Neuron (in vitro differentiated cells): ENCODE data around the gene GPR108.
"Not testable (repeated sequence)": the region's sequence is repeated elsewhere in the genome, so short reads cannot be mapped to it uniquely, and the experiment has no call there.

Experiments used
- H2AFZ ChIP-seq: one replicate; pipeline ENCODE4 v1.6.1; 2013; ENCODE audit warnings: low read depth, mild to moderate bottlenecking, inconsistent platforms, low read length, moderate library complexity
- H3K27me3 ChIP-seq: one replicate; pipeline ENCODE4 v1.6.1; 2013; ENCODE audit warnings: low read length; ENCODE audit not compliant: insufficient read depth
- H3K36me3 ChIP-seq: one replicate; pipeline ENCODE4 v1.6.1; 2013; ENCODE audit warnings: low read length; ENCODE audit not compliant: insufficient read depth
- H3K4me1 ChIP-seq: one replicate; pipeline ENCODE4 v1.6.1; 2013; ENCODE audit warnings: low read length; ENCODE audit not compliant: insufficient read depth
- H3K4me3 ChIP-seq: 2 replicates; pipeline ENCODE4 v1.5.1; 2013; ENCODE audit warnings: mild to moderate bottlenecking, low read length, moderate library complexity
- H3K9me3 ChIP-seq: one replicate; pipeline ENCODE4 v1.6.1; 2013; ENCODE audit warnings: low read length

GPR108 gene

DNA sequence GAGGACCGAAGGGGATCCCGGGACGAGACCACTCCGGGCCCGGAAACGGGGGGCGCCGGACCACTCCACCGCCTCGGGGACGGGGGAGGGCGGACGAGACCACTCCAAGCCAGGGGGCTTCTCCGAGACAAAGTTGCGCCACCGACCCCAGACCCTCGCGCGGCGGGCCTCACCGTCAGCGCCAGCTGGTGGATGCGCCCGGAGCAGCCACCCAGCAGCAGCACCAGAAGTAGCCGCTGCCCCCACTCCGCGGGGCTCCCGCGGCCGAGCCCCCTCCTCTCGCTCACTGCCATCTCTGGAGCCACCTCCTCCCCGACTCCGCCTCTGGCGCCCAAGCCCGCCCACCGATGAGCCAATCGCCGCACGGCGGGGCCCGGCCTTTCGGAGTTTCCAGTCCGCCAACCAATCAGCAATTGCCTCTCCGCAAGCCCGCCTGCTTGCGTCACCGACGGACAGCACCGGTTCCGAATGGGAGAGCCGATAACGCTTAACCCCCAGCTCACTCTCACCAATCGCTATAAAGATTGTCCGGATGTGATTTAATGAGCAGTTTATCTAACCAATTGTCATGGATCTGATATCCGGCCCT, at the start of gene GPR108:
TSS of gene GPR108 (minus strand) at position 297 of the 589 bp plus-strand sequence. CDS start at position 293, 4 bp downstream.
- H2AFZ ChIP-seq = peak within 1 kb of the TSS; percentile 75
- H3K4me1 ChIP-seq = peaks cover 29% of the 10 kb centered on the region
- H3K9me3 ChIP-seq = no peaks in the 10 kb centered on the region
- H3K4me3 ChIP-seq = peak within 1 kb of the TSS; percentile 82
- no peaks in the 10 kb centered on the region for H3K36me3 ChIP-seq
- H3K27me3 ChIP-seq = no peaks in the 10 kb centered on the region

DNA sequence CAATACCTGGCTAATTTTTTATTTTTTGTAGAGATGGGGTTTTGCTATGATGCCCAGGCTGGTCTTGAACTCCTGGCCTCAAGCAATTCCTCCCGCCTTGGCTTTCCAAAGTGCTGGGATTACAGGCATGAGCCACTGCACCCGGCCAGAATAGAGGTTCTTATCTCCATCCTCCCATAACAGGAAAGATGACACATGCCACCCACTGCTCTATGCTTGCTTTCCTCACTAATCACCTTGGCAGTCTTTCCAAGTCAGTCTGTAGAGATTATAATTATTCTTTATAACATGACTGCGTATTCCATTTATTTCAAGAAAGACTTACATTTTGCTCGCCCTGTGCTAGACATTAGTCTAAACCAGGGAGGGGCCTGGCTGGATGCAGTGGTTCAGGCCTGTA, 41.8 kb upstream of the GPR108 start:
- Histone ChIP-seq H3K4me1 (no peaks in the 10 kb centered on the region), H3K27me3 (no peaks in the 10 kb centered on the region), H3K36me3 (no peaks in the 10 kb centered on the region), H3K4me3 (no peak overlapping the region), H2AFZ (no peak overlapping the region), H3K9me3 (no peaks in the 10 kb centered on the region)

DNA sequence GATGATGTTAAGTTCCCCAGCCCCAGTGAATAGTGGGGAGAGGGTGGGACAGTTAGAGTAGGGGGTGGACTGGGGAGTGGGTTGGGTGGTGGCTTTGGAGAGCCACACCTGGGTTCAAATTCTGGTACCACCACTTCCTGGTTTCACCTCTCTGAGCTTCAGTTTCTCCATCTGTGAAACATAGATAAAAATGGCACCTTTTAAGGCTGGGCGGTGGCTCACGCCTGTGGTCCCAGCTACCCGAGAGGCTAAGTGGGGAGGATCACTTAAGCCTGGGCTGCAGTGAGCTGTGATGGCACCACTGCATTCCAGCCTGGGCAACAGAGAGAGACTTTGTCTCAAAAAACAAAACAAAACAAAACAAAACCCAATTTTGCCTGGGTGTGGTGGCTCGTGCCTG, 41.0 kb upstream of the GPR108 start:
- no peak overlapping the region for H3K4me3 ChIP-seq

DNA sequence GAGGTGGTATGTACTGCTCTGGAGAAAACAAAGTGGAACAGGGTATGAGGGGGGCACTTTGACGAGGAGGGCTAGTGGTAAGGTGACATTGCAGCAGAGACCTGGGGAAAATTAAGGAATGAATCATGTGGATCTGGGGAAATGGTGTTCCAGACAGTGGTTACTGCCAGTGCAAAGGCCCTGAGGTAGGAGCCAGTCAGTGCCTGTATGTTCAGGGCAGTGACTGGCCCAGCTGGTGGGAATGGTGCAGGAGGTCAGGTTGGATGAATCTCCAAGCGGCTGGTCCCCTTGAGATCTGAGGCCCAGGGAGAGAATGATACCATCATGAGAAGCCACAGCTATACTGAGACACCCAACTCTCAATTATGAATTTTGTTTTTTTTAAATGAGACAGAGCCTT, 40.1 kb upstream of the GPR108 start:
- Histone ChIP-seq H3K36me3 (no peaks in the 10 kb centered on the region), H3K27me3 (no peaks in the 10 kb centered on the region), H2AFZ (no peak overlapping the region), H3K9me3 (no peaks in the 10 kb centered on the region), H3K4me3 (no peak overlapping the region), H3K4me1 (no peaks in the 10 kb centered on the region)

More for the DNA sequence above, 41.0 kb upstream of the GPR108 start:
- Histone ChIP-seq H2AFZ (no peak overlapping the region), H3K36me3 (no peaks in the 10 kb centered on the region), H3K27me3 (no peaks in the 10 kb centered on the region), H3K4me1 (no peaks in the 10 kb centered on the region), H3K9me3 (no peaks in the 10 kb centered on the region)

DNA sequence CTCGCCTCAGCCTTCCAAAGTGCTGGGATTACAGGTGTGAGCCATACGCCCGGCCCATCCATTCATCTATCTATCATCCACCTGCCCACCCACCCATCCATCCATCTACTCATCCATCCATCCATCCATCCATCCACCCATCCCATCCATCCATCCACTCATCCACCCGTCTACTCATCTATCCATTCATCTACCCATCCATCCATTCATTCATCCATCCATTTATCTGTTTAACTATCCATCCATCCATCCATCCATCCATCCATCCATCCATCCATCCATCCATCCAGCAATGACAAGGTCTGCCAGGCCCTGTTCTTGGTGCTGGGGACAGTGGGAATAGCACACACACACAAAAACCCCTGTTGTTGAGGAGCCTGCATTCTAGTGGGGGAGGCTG, 39.6 kb upstream of the GPR108 start:
- H3K4me3 ChIP-seq = no peak overlapping the region
- no peaks in the 10 kb centered on the region for H3K27me3 ChIP-seq
- H3K9me3 ChIP-seq = no peaks in the 10 kb centered on the region
- H3K36me3 ChIP-seq = no peaks in the 10 kb centered on the region
- H2AFZ ChIP-seq = no peak overlapping the region
- no peaks in the 10 kb centered on the region for H3K4me1 ChIP-seq

DNA sequence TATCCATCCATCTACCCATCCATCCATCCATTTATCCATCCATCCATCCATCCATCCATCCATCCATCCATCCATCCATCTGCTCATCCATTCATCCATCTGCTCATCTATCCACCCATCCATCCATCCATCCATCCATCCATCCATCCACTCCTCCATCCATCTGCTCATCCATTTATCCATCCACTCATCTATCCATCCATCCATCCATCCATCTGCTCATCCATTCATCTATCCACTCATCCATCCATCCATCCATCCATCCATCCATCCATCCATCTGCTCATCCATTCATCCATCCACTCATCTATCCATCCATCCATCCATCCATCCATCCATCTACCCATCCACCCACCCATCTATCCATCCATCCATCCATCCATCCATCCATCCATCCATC, 38.7 kb upstream of the GPR108 start:
- H3K4me1 ChIP-seq, H2AFZ ChIP-seq, H3K36me3 ChIP-seq, H3K9me3 ChIP-seq, H3K4me3 ChIP-seq, H3K27me3 ChIP-seq: not testable (repeated sequence)

DNA sequence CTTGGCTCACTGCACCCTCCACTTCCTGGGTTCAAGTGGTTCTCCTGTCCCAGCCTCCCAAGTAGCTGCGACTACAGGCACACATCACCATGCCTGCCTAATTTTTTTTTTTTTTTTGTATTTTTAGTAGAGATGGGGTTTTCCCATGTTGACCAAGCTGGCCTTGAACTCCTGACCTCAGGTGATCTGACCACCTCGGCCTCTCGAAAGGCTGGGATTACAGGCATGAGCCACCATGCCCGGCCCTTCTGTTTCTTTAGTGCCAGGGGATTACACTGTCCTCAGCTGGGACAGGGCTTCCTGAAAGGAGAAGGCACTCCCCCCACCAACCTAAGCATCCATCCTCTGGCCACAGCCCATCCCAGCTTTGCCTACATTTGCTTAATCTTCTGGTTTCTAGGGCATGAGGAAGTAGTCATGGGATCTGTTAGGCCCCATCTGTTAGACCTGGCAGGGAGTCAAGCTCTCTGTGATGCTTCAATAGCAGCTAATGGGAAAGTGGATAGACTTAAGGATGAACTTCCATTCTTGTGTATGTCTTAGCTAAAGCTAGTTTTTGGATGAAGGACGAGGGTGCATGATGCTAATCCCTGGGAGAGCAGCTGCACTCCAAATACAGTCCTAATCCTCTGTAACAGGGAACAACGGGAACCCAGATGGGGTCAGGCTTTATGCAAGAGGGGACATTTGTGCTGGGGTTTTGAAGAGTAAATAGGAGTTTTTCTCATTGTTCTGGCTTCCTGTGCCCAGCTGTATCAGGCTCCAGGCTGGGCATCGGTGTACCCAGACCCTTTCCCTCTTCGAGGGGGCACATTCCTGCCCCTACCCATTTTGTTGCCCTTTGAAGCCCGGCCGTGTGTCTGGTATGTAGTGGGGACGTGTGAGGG, 37.7 kb upstream of the GPR108 start:
- Histone ChIP-seq H3K36me3 (no peaks in the 10 kb centered on the region), H3K4me3 (no peak overlapping the region), H3K27me3 (no peaks in the 10 kb centered on the region), H3K4me1 (no peaks in the 10 kb centered on the region), H3K9me3 (no peaks in the 10 kb centered on the region), H2AFZ (no peak overlapping the region)

DNA sequence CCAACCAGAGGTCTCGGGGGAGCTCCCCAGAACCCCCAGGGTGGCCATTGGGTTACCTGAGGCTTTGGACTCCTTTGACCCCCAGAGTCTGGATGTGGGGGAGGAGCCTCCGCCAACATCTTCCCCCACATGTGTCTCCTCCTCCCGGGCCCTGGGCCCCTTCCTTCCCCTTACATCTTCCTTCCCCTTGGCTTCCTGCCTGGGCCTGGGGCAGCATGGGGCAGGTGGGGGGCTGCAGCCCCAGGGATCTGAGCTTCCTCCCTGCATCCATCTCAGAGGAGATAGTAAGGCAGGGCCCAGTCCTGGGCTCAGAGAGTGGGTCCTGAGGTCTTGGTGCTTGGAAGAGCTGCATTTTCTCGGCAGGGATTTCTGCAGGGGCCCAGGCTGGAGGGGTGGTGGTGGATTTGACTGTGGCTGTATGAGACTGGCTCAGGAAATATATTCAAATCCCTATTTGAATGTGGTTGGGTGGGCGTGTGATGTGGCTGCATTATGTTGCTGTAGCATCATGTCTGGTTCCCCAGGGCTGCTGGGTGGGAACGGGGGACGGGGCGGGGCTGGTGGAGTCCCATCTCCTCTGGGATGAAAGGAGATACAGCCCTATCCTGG, 36.0 kb upstream of the GPR108 start:
- Histone ChIP-seq H3K4me1 (no peaks in the 10 kb centered on the region), H3K9me3 (no peaks in the 10 kb centered on the region), H2AFZ (no peak overlapping the region), H3K4me3 (no peak overlapping the region), H3K27me3 (peaks cover under 1% of the 10 kb centered on the region), H3K36me3 (no peaks in the 10 kb centered on the region)

DNA sequence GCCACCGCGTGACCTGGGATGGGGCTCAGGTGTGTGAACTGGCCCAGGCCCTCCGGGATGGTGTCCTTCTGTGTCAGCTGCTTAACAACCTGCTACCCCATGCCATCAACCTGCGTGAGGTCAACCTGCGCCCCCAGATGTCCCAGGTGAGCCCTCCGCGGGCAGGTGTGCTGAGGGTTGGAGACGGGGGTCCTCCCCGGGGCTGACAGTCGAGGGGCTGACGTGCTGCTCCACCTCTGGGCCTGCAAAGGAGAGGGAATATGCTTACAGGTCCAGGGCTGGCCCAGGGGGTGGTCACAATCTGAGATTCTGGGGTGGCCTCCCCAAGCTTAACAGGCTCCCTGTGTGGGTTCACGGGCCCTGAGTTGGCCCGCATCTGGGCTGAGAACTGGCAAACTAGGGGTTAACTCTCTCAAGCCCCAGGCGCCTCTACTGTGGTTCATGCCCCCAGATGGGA, 35.5 kb upstream of the GPR108 start:
- Histone ChIP-seq H3K9me3 (no peaks in the 10 kb centered on the region), H2AFZ (no peak overlapping the region), H3K36me3 (no peaks in the 10 kb centered on the region), H3K4me3 (no peak overlapping the region), H3K4me1 (no peaks in the 10 kb centered on the region), H3K27me3 (peaks cover 6% of the 10 kb centered on the region)

DNA sequence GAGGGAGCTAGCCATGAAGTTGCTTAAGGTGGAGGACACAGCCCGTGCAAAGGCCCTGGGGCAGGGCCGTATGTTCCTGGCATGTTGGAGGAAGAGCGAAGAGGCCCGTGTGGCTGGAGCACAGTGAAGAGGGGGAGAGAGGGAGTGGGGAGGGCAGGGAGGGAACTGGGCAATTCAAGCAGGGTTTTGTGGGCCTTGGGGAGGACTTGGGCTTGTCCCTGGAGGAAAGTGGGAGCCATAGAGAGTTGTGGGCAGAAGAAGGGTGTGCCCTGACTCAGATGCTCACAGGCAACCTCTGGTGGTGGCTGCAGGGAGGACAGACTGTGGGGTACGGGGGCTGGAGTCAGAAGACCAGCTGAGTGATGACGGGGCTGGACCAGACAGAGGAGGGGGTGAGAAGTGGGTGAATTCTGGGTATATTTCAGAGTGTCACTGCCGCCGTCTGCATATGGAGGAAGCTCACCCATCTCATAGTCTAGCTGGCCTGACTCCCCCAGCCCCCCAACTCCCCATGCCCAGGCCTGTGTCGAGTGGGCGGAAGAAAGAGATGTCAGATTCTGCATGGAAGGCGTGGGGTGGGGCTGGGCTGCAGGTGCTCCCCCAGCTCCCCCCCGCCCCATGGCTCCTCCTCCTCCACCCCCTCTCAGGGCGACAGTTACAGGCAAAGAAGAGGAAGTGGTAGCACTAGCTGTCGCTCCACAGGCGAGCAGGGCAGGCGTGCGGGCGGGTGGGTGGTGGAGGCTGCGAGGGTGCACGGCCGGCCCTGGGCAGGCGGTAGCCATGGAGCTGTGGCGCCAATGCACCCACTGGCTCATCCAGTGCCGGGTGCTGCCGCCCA, 34.9 kb upstream of the GPR108 start, which contains the start of gene VAV1:
TSS of gene VAV1 (plus strand) at position 681 of the 838 bp plus-strand sequence. CDS start at position 781, 100 bp downstream.
- Histone ChIP-seq H3K9me3 (no peaks in the 10 kb centered on the region), H3K27me3 (peaks cover 12% of the 10 kb centered on the region), H2AFZ (no peak within 1 kb of the TSS), H3K4me1 (no peaks in the 10 kb centered on the region), H3K4me3 (no peak within 1 kb of the TSS), H3K36me3 (no peaks in the 10 kb centered on the region)

DNA sequence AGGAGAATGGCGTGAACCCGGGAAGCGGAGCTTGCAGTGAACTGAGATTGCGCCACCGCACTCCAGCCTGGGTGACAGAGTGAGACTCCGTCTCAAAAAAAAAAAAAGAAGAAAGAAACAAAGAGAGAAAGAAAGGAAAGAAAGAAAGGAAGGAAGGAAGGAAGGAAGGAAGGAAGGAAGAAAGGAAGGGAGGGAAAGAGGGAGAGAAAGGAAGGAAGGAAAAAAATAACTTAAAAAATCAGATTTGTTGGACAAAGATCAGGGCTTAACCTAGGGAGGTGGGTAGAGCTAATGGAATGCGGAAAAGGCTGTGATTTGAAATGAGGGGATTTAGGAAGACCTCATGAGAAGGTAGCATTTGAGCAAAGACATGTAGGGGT, 34.3 kb upstream of the GPR108 start:
- H3K27me3 ChIP-seq = peaks cover 18% of the 10 kb centered on the region
- not testable (repeated sequence) for H3K36me3 ChIP-seq, H3K9me3 ChIP-seq, H2AFZ ChIP-seq, H3K4me1 ChIP-seq, H3K4me3 ChIP-seq

DNA sequence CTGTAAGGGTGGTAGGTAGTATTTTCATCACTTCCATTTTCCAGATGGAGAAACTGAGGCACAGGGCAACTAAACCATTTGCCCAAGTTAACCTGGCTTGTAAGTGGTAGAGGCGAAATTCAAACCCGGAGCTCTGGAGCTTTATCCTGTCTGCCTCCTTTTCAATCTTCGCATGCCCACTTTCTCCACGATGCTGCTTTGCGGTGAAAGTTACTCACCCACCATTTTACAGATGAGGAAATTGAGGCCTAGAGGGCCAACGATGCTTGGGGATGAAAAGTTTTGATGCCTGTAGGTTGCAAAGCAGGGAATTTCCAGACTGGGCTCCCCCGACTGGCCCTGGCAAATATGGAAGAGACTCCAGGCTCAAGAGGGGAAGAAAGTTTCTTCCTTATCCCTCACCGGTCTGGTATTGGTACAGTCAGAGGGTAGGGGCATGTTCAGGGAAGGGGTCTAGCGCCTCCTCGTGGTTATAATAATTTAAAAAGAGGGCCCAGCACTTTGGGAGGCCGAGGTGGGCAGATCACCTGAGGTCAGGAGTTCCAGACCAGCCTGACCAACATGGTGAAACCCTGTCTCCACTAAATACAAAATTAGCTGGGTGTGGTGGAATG, 31.7 kb upstream of the GPR108 start:
- Histone ChIP-seq H2AFZ (no peak overlapping the region), H3K36me3 (no peaks in the 10 kb centered on the region), H3K4me3 (no peak overlapping the region), H3K4me1 (no peaks in the 10 kb centered on the region), H3K9me3 (no peaks in the 10 kb centered on the region), H3K27me3 (peaks cover 28% of the 10 kb centered on the region)
